Panc1 (cell line): ENCODE data around the gene PAK1. TPM values are rescaled to one million over a fixed set of nuclear protein-coding genes. Genes with fewer than 3 reads are reported as not detected.

Source experiments
- ATAC-seq: fragments of 200-7000 bp; cut with Tn5 transposase; 2 replicates; pipeline ENCODE4 v1.9.1; 2020; ENCODE audit warnings: mild to moderate bottlenecking, moderate library complexity
- BruUV-seq: library from RNA; stranded (reverse); fragments of 400-500 nt; replicated peaks from 2 replicates; lab custom pipeline; 2021; lab: Mats Ljungman, UMichigan
- CTCF ChIA-PET: fragments of 300-600 bp; sonication (Branson Sonifier 250); formaldehyde crosslinking; loops from one replicate; lab custom pipeline; 2022; ENCODE audit warnings: antibody characterized with exemption; lab: Charles Lee
- POLR2A ChIA-PET: fragments of 300-600 bp; sonication (Branson Sonifier 250); formaldehyde crosslinking; loops from one replicate; lab custom pipeline; 2022; ENCODE audit warnings: antibody characterized with exemption; lab: Charles Lee
- DNase-seq: peaks from one replicate; pipeline ENCODE4 v3.0.0-alpha.2; 2010; ENCODE audit warnings: low read depth, low spot score
- H3K27ac ChIP-seq: 2 replicates; pipeline ENCODE4 v1.5.1; 2011; ENCODE audit warnings: mild to moderate bottlenecking, low read length, inconsistent platforms
- H3K27me3 ChIP-seq: fragments of 200-500 bp; sonication (Bioruptor generic); 2 replicates; pipeline ENCODE4 v1.6.0; 2014; ENCODE audit warnings: low read length, inconsistent platforms; ENCODE audit not compliant: control insufficient read depth, insufficient read depth
- H3K36me3 ChIP-seq: fragments of 200-500 bp; sonication (Bioruptor generic); 2 replicates; pipeline ENCODE4 v1.5.1; 2014; ENCODE audit warnings: inconsistent platforms, mild to moderate bottlenecking, low read length, moderate library complexity; ENCODE audit not compliant: control insufficient read depth, insufficient read depth
- H3K4me1 ChIP-seq: 2 replicates; pipeline ENCODE4 v1.5.1; 2011; ENCODE audit warnings: inconsistent platforms, mild to moderate bottlenecking, low read length, moderate library complexity; ENCODE audit not compliant: control insufficient read depth, insufficient read depth
- H3K4me3 ChIP-seq, 2 experiments: 2 replicates each; pipeline ENCODE4 v1.5.1; 2011 to 2012; ENCODE audit warnings: low read depth in 2 of 2, low read length in 2 of 2, mild to moderate bottlenecking in 2 of 2, inconsistent platforms in 1 of 2, moderate library complexity in 1 of 2
- H3K9me3 ChIP-seq: fragments of 200-500 bp; sonication (Bioruptor generic); 2 replicates; pipeline ENCODE4 v1.5.1; 2014; ENCODE audit warnings: low read depth, mild to moderate bottlenecking, inconsistent platforms, low read length, moderate library complexity; ENCODE audit not compliant: control insufficient read depth, insufficient read depth
- CTCF ChIP-seq: fragments of 450-650 bp; IDR thresholded peaks from 2 replicates; pipeline ENCODE4 v1.5.1; 2017; ENCODE audit warnings: mild to moderate bottlenecking
- POLR2AphosphoS5 ChIP-seq: IDR thresholded peaks from 2 replicates; pipeline ENCODE4 v1.6.1; 2012; ENCODE audit warnings: mild to moderate bottlenecking, low read depth, low read length, moderate library complexity
- REST ChIP-seq, 2 experiments: IDR thresholded peaks; 2 replicates each; pipeline ENCODE4 v1.6.1; 2011 to 2012; ENCODE audit warnings: low read depth in 2 of 2, control low read depth in 1 of 2, low read length in 1 of 2, mild to moderate bottlenecking in 1 of 2, moderate library complexity in 1 of 2; ENCODE audit not compliant: insufficient read depth in 1 of 2
- SIN3A ChIP-seq: IDR thresholded peaks from 2 replicates; pipeline ENCODE4 v1.6.1; 2012; ENCODE audit warnings: low read depth, mild to moderate bottlenecking, low read length, moderate library complexity, borderline replicate concordance; ENCODE audit not compliant: insufficient read depth
- TCF7L2 ChIP-seq: IDR thresholded peaks from 2 replicates; pipeline ENCODE4 v1.6.1; 2011; ENCODE audit warnings: mild to moderate bottlenecking, low read depth, low read length, inconsistent platforms
- in situ Hi-C: cut with HindIII; loops from 2 replicates; pipeline ENCODE4 v1.10.0; 2016; ENCODE audit warnings: low sequenced_read_pairs, low pct_unique_long_range_greater_than_20kb
- intact Hi-C: fragments of 100-400 bp; cut with micrococcal nuclease; formaldehyde crosslinking; loops from one replicate; pipeline ENCODE4 v1.10.0; 2022; ENCODE audit not compliant: unreplicated experiment
- total RNA-seq: library from RNA; stranded (reverse); gene quantifications from one replicate; pipeline ENCODE4 v1.2.1, GENCODE V29; 2021; ENCODE audit not compliant: unreplicated experiment

Gene PAK1
- total RNA-seq, 1 experiment from 2014 or later = 38.2 TPM

GRCh38 chr11:77501758-77502157, 27.9 kb upstream of the PAK1 start:
- in situ Hi-C loops = no loop called here
- Histone ChIP-seq H3K4me1 (no peaks in the 10 kb centered on the region), H3K9me3 (no peaks in the 10 kb centered on the region), H3K4me3 (no peak overlapping the region), H3K27ac (no peak overlapping the region), H3K36me3 (no peaks in the 10 kb centered on the region), H3K27me3 (peaks cover 2% of the 10 kb centered on the region; the same call in 1 of the 2 replicates)
- no TSS peak for BruUV-seq
- DNase-seq = no peak
- TF ChIP-seq CTCF = no peak
- no peak for TF ChIP-seq SIN3A
- no peak for TF ChIP-seq REST (IDR thresholded peaks at IDR 0.05; ENCODE audit: insufficient read depth in 1 of 2, low read depth in 2 of 2, low read length in 1 of 2)
- TF ChIP-seq POLR2AphosphoS5 = no peak
- no peak for TF ChIP-seq TCF7L2
- ChIA-PET POLR2A (no interaction called here), CTCF (no interaction called here)
- intact Hi-C loops = no loop called here
- no peak for ATAC-seq

GRCh38 chr11:77497368-77497767, 23.5 kb upstream of the PAK1 start:
- H3K27me3 ChIP-seq = peaks cover 2% of the 10 kb centered on the region; the same call in 1 of the 2 replicates
- POLR2A ChIA-PET = no interaction called here
- in situ Hi-C loops (no loop called here), intact Hi-C loops (no loop called here)
- ATAC-seq (peak; percentile 67; the same call in 1 of the 2 replicates), DNase-seq (no peak)
- CTCF ChIA-PET = no interaction called here
- no peaks in the 10 kb centered on the region for H3K36me3 ChIP-seq
- no peaks in the 10 kb centered on the region for H3K4me1 ChIP-seq
- no peak for TF ChIP-seq CTCF
- TF ChIP-seq TCF7L2 = no peak
- no peak for TF ChIP-seq REST (IDR thresholded peaks at IDR 0.05; ENCODE audit: insufficient read depth in 1 of 2, low read depth in 2 of 2, low read length in 1 of 2)
- TF ChIP-seq SIN3A = no peak
- no peak for TF ChIP-seq POLR2AphosphoS5
- no peak overlapping the region for H3K4me3 ChIP-seq
- no TSS peak for BruUV-seq
- H3K27ac ChIP-seq = no peak overlapping the region
- H3K9me3 ChIP-seq = no peaks in the 10 kb centered on the region
